ENCODE results near the gene TSPAN33. TPM values are rescaled to one million over a fixed set of nuclear protein-coding genes. Genes with fewer than 3 reads are reported as not detected.

The TSPAN33 gene
- total and polyA plus RNA-seq, 2 of the 13 experiments (the other 11 are each of a cell fraction or from before 2014, with no cell fraction given), result 15.3 to 16.5 TPM

GRCh38 chr7:129144095-129144833 lies at the start of gene TSPAN33 (continued):
- TF ChIP-seq ZNF580 (CRISPR knock-in tag; IDR thresholded peaks at IDR 0.05; ENCODE audit: borderline replicate concordance, low read depth) (no peak), ZSCAN31 (CRISPR knock-in tag; IDR thresholded peaks at IDR 0.05; ENCODE audit: low read depth) (no peak), SIX1 (CRISPR knock-in tag; IDR thresholded peaks at IDR 0.05; ENCODE audit: borderline replicate concordance) (no peak), CBX2 (IDR thresholded peaks at IDR 0.05; ENCODE audit: low read depth, low read length) (no peak), CBX2 (CRISPR knock-in tag; IDR thresholded peaks at IDR 0.05; ENCODE audit: low read depth) (no peak), IKZF4 (CRISPR knock-in tag; IDR thresholded peaks at IDR 0.05; ENCODE audit: borderline replicate concordance, low read depth, not compliant biosample characterization) (no peak), ZFX (CRISPR knock-in tag; IDR thresholded peaks at IDR 0.05; ENCODE audit: low read depth) (no peak), MTA1 (CRISPR knock-in tag; IDR thresholded peaks at IDR 0.05; ENCODE audit: borderline replicate concordance) (no peak), AKAP8 (CRISPR knock-in tag; IDR thresholded peaks at IDR 0.05) (no peak), ZMYM3 (CRISPR knock-in tag; IDR thresholded peaks at IDR 0.05) (peak; percentile 60), EED (CRISPR knock-in tag; IDR thresholded peaks at IDR 0.05) (no peak), ZNF790 (CRISPR knock-in tag; IDR thresholded peaks at IDR 0.05; ENCODE audit: borderline replicate concordance) (no peak), ZFYVE20 (CRISPR knock-in tag; IDR thresholded peaks at IDR 0.05; ENCODE audit: borderline replicate concordance, low read depth) (no peak), THAP8 (CRISPR knock-in tag; IDR thresholded peaks at IDR 0.05; ENCODE audit: borderline replicate concordance) (no peak), KLF16 (CRISPR knock-in tag; IDR thresholded peaks at IDR 0.05) (no peak; a peak in 1 of 4 replicates), HDAC6 (IDR thresholded peaks at IDR 0.05; ENCODE audit: low read depth, low read length) (no peak), ATF7 (IDR thresholded peaks at IDR 0.05) (no peak), ATF7 (CRISPR knock-in tag; IDR thresholded peaks at IDR 0.05) (no peak)
- TF ChIP-seq, protein P1, sequence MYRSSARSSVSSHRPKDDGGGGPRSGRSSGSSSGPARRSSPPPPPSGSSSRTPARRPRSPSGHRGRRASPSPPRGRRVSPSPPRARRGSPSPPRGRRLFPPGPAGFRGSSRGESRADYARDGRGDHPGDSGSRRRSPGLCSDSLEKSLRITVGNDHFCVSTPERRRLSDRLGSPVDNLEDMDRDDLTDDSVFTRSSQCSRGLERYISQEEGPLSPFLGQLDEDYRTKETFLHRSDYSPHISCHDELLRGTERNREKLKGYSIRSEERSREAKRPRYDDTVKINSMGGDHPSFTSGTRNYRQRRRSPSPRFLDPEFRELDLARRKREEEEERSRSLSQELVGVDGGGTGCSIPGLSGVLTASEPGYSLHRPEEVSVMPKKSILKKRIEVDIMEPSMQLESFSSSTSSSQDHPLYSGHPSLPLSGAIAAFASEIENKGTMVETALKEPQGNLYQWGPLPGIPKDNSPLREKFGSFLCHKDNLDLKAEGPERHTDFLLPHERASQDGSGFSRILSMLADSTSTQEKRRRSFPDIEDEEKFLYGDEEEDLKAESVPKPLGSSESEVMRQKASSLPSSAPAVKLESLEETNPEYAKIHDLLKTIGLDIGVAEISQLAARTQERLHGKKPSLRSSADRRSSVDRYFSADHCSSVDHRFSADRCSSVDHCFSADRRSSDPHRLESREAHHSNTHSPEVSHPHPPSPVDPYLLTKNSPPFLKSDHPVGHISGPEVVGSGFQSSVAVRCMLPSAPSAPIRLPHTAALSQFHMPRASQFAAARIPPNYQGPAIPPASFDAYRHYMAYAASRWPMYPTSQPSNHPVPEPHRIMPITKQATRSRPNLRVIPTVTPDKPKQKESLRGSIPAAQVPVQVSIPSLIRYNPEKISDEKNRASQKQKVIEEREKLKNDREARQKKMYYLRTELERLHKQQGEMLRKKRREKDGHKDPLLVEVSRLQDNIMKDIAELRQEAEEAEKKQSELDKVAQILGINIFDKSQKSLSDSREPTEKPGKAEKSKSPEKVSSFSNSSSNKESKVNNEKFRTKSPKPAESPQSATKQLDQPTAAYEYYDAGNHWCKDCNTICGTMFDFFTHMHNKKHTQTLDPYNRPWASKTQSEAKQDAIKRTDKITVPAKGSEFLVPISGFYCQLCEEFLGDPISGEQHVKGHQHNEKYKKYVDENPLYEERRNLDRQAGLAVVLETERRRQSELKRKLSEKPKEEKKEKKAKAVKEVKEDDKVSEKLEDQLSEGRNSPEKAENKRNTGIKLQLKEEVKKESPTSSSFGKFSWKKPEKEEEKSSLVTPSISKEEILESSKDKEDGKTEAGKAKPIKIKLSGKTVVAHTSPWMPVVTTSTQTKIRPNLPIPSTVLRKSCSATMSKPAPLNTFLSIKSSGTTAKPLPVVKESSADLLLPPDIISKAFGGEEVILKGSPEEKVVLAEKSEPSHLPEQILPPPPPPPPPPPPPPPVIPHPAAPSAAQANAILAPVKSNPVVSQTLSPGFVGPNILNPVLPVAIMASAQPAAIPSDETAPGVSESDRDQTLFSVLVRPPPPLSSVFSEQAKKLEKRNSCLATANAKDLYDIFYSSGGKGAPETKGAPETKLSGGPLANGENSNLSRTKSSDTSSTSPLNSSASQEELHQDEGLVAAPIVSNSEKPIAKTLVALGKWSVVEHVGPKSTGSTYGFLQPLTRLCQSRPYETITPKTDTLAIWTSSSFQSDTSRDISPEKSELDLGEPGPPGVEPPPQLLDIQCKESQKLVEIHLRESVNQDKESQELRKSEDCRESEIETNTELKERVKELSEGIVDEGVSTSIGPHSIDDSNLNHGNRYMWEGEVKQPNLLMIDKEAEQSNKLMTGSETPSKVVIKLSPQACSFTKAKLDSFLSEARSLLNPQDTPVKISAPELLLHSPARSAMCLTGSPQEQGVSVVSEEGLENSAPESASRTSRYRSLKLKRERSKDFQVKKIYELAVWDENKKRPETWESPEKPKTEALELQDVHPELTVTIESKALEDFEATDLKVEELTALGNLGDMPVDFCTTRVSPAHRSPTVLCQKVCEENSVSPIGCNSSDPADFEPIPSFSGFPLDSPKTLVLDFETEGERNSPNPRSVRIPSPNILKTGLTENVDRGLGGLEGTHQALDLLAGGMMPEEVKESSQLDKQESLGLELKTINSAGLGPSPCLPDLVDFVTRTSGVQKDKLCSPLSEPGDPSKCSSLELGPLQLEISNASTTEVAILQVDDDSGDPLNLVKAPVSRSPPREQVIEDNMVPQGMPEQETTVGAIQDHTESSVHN (CRISPR knock-in tag; IDR thresholded peaks at IDR 0.05), result no peak
- TF ChIP-seq, protein P2, sequence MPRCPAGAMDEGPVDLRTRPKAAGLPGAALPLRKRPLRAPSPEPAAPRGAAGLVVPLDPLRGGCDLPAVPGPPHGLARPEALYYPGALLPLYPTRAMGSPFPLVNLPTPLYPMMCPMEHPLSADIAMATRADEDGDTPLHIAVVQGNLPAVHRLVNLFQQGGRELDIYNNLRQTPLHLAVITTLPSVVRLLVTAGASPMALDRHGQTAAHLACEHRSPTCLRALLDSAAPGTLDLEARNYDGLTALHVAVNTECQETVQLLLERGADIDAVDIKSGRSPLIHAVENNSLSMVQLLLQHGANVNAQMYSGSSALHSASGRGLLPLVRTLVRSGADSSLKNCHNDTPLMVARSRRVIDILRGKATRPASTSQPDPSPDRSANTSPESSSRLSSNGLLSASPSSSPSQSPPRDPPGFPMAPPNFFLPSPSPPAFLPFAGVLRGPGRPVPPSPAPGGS (CRISPR knock-in tag; IDR thresholded peaks at IDR 0.05), result no peak

Measured in HepG2 (cell line).